Tibial artery (tissue), 4 donors: ENCODE data around the gene WTAP.

Experiments used
- DNase-seq, 2 donors: peaks; one replicate each; pipeline ENCODE4 v3.0.0-alpha.2; 2019
- H3K27ac ChIP-seq, 2 donors: fragments of 200-600 bp; sonication (generic) in 1 of 2; 1 replicate in 1 of 2; 2 replicates in 1 of 2; pipeline ENCODE4 v1.5.1; 2018 to 2019; ENCODE audit warnings: mild to moderate bottlenecking in 1 of 2
- H3K27me3 ChIP-seq, 2 donors: fragments of 200-600 bp; sonication (generic) in 1 of 2; one replicate each; pipeline versions ENCODE4 v1.5.1 to v1.6.0; 2016 to 2019
- H3K36me3 ChIP-seq, 3 donors: fragments of 200-600 bp; sonication (generic) in 2 of 3; one replicate each; pipeline ENCODE4 v1.5.1; 2016 to 2019; ENCODE audit warnings: mild to moderate bottlenecking in 2 of 3
- H3K4me1 ChIP-seq, 4 donors: fragments of 200-600 bp; sonication (generic) in 2 of 4; 1 replicate in 3 of 4; 2 replicates in 1 of 4; pipeline ENCODE4 v1.5.1; 2016 to 2019
- H3K4me3 ChIP-seq, 2 donors: fragments of 200-600 bp; sonication (generic) in 1 of 2; 1 replicate in 1 of 2; 2 replicates in 1 of 2; pipeline ENCODE4 v1.5.1; 2018 to 2019; ENCODE audit warnings: mild to moderate bottlenecking in 2 of 2
- H3K9me3 ChIP-seq, 3 donors: fragments of 200-600 bp; sonication (generic) in 1 of 3; one replicate each; pipeline ENCODE4 v1.5.1; 2016 to 2019
- intact Hi-C: fragments of 100-400 bp; cut with DNase I; formaldehyde crosslinking; loops from one replicate; pipeline ENCODE4 v1.15.0; 2023; ENCODE audit warnings: low total_unique reads
- TF ChIP-seq, protein P1 (sequence below), 2 experiments: fragments of 200-600 bp in 1 of 2; fragments of 450-650 bp in 1 of 2; IDR thresholded peaks; one replicate each; pipeline ENCODE4 v1.5.1; 2017 to 2019; ENCODE audit warnings: antibody characterized with exemption in 2 of 2, mild to moderate bottlenecking in 1 of 2, moderate library complexity in 1 of 2

The WTAP gene

GRCh38 chr6:159760602-159761057 lies 33.3 kb downstream of the WTAP start:
- peak overlapping the region in 1 of 2 donors; percentile 64 for H3K4me3 ChIP-seq
- H3K36me3 ChIP-seq, result peaks cover 0 to 34% (median 16%) of the 10 kb centered on the region in 3 donors
- TF ChIP-seq, protein P1, sequence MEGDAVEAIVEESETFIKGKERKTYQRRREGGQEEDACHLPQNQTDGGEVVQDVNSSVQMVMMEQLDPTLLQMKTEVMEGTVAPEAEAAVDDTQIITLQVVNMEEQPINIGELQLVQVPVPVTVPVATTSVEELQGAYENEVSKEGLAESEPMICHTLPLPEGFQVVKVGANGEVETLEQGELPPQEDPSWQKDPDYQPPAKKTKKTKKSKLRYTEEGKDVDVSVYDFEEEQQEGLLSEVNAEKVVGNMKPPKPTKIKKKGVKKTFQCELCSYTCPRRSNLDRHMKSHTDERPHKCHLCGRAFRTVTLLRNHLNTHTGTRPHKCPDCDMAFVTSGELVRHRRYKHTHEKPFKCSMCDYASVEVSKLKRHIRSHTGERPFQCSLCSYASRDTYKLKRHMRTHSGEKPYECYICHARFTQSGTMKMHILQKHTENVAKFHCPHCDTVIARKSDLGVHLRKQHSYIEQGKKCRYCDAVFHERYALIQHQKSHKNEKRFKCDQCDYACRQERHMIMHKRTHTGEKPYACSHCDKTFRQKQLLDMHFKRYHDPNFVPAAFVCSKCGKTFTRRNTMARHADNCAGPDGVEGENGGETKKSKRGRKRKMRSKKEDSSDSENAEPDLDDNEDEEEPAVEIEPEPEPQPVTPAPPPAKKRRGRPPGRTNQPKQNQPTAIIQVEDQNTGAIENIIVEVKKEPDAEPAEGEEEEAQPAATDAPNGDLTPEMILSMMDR (IDR thresholded peaks at IDR 0.05), result no peak
- DNase-seq, result no peak
- H3K27me3 ChIP-seq, result no peaks in the 10 kb centered on the region
- H3K4me1 ChIP-seq, result peaks cover 0 to 26% (median 18%) of the 10 kb centered on the region in 4 donors
- peak overlapping the region; percentile 12 to 95 for H3K27ac ChIP-seq
- intact Hi-C loops, result loop anchor here (2.0 to 5.0 kb wide), 2 partner anchors 33 to 66 kb away; partner anchors contain the start of gene WTAP
- H3K9me3 ChIP-seq, result no peaks in the 10 kb centered on the region

DNA sequence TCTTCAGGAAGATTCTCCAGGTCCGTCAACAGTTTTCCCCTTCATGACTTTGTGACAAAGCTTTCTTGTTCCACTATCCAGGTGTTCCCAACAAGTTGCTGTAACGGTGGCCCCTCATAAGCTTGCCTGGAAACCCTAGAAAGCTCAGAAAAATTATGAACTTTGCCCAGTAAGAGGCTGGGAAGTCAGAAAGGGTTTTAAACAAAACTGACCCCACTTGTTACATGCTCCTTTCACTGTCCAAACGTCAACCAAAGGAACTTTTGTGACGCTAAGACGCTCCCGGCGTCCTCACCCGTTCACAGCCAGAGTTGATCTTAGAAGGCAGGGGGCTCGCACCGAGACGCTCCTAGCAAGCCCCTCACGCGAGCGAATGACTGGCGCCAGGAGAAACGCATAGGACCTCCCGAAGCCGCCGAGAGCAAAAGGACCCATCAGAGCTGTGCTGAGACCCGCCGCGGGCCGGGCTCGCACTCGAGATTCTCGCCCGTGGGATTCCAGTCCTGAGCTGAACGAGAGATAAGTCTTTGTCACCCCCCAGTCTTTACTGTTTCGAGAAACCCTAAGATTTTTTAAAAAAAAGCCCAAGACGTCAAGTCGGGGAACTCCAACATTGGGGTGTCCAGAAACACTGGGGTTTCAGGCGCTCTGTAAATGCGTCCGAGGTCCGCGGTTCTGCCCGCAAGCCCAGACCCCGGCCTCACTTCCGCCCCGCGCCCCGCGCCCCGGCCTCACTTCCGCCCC lies 34.0 kb downstream of the WTAP start:
- peak; percentile 38 to 73 for DNase-seq
- no peaks in the 10 kb centered on the region for H3K27me3 ChIP-seq
- peak overlapping the region; percentile 92 to 95 for H3K27ac ChIP-seq
- H3K9me3 ChIP-seq, result no peaks in the 10 kb centered on the region
- TF ChIP-seq, protein P1 (IDR thresholded peaks at IDR 0.05), result no peak
- H3K4me1 ChIP-seq, result peaks cover 0 to 26% (median 18%) of the 10 kb centered on the region in 4 donors
- H3K36me3 ChIP-seq, result peaks cover 0 to 29% (median 16%) of the 10 kb centered on the region in 3 donors
- intact Hi-C loops, result loop anchor here (2.0 to 5.0 kb wide), 2 partner anchors 34 to 66 kb away; partner anchors contain the start of gene WTAP
- H3K4me3 ChIP-seq, result peak overlapping the region; percentile 64 to 84

- Histone ChIP-seq H3K4me3 (peak within 1 kb of the TSS; percentile 64 to 84), H3K4me1 (peaks cover 0 to 26% (median 18%) of the 10 kb centered on the region in 4 donors), H3K27me3 (no peaks in the 10 kb centered on the region), H3K27ac (peak within 1 kb of the TSS; percentile 92 to 95), H3K9me3 (no peaks in the 10 kb centered on the region), H3K36me3 (peaks cover 6 to 31% (median 19%) of the 10 kb centered on the region in 3 donors)
- intact Hi-C loops, result loop anchor here (2.0 to 5.0 kb wide), 2 partner anchors 35 to 67 kb away; partner anchors contain the start of gene WTAP
- TF ChIP-seq, protein P1 (IDR thresholded peaks at IDR 0.05), result peak in 1 of 2 experiments; percentile 29
- peak; percentile 97 to 98 for DNase-seq
Observed at GRCh38 chr6:159761873-159762680, 34.8 kb downstream of the WTAP start, which contains the start of gene ACAT2. ACAT2 (plus strand) TSS chr6:159762045; CDS start chr6:159762088, 43 bp downstream.

- DNase-seq, result peak in 1 of 2 donors; percentile 71
- TF ChIP-seq, protein P1 (IDR thresholded peaks at IDR 0.05), result no peak
- H3K36me3 ChIP-seq, result peaks cover 12 to 32% (median 19%) of the 10 kb centered on the region in 3 donors
- H3K4me1 ChIP-seq, result peaks cover 0 to 26% (median 18%) of the 10 kb centered on the region in 4 donors
- intact Hi-C loops, result loop anchor here (5.0 kb wide), 1 partner anchor 35 kb away; the partner anchor contains the start of gene WTAP
- no peaks in the 10 kb centered on the region for H3K27me3 ChIP-seq
- H3K27ac ChIP-seq, result peak overlapping the region; percentile 92 to 95
- H3K9me3 ChIP-seq, result no peaks in the 10 kb centered on the region
- H3K4me3 ChIP-seq, result peak overlapping the region; percentile 64 to 84
Observed at GRCh38 chr6:159762681-159763293, 35.5 kb downstream of the WTAP start.

- intact Hi-C loops, result no loop called here
- H3K4me3 ChIP-seq, result no peak overlapping the region
Observed at GRCh38 chr6:159766906-159767305, 39.6 kb downstream of the WTAP start.

More at GRCh38 chr6:159766906-159767305, 39.6 kb downstream of the WTAP start:
- Histone ChIP-seq H3K9me3 (no peaks in the 10 kb centered on the region), H3K27ac (no peak overlapping the region), H3K27me3 (no peaks in the 10 kb centered on the region), H3K4me1 (peaks cover 0 to 10% (median 8%) of the 10 kb centered on the region in 4 donors), H3K36me3 (peaks cover 24 to 58% (median 25%) of the 10 kb centered on the region in 3 donors)
- TF ChIP-seq, protein P1 (IDR thresholded peaks at IDR 0.05), result no peak
- no peak for DNase-seq
